ENCODE data around the gene PCED1A. TPM values are rescaled to one million over a fixed set of nuclear protein-coding genes. Genes with fewer than 3 reads are reported as not detected.

PCED1A gene
- total RNA-seq, 2 experiments from 2014 or later: 39.9 to 43.3 TPM

- no peaks in the 10 kb centered on the region for H3K36me3 Mint-ChIP-seq
- no peak overlapping the region for H3K4me3 Mint-ChIP-seq
- no peak for DNase-seq
- H3K4me1 Mint-ChIP-seq: peaks cover 6% of the 10 kb centered on the region
- POLR2A ChIA-PET: no interaction called here
- ATAC-seq (ENCODE audit: low read depth): no peak
- H3K27me3 Mint-ChIP-seq: peaks cover 28% of the 10 kb centered on the region
- no peaks in the 10 kb centered on the region for H3K9me3 Mint-ChIP-seq
- no peak overlapping the region for H3K27ac Mint-ChIP-seq
Observed at GRCh38 chr20:2794202-2794748, 46.2 kb downstream of the PCED1A start.

- Mint-ChIP-seq H3K9me3 (no peaks in the 10 kb centered on the region), H3K27me3 (peaks cover 26% of the 10 kb centered on the region), H3K27ac (no peak overlapping the region)
Observed at GRCh38 chr20:2793471-2793870, 47.0 kb downstream of the PCED1A start.

More at GRCh38 chr20:2793471-2793870, 47.0 kb downstream of the PCED1A start:
- Mint-ChIP-seq H3K4me3 (no peak overlapping the region), H3K4me1 (peaks cover 3% of the 10 kb centered on the region), H3K36me3 (no peaks in the 10 kb centered on the region)
- POLR2A ChIA-PET: no interaction called here
- DNase-seq: no peak
- no peak for ATAC-seq (ENCODE audit: low read depth)

Other genes with a start within 250 kb of the PCED1A start
- gene NOP56, start 188.0 kb downstream of the PCED1A start, total RNA-seq: 100 to 1,000 TPM; 322 to 330 TPM
- gene IDH3B, start 176.4 kb downstream of the PCED1A start, total RNA-seq: 10 to 100 TPM; 95.8 to 96.7 TPM
- gene EBF4, start 147.9 kb downstream of the PCED1A start, total RNA-seq: 1 to 10 TPM in 1 of 2 experiments, under 1 TPM in 1; 0.99 to 2.4 TPM
- gene CPXM1, start 40.0 kb downstream of the PCED1A start, total RNA-seq: under 1 TPM; 0.25 to 0.31 TPM
- not detected for gene C20orf141, start 25.7 kb downstream of the PCED1A start, total RNA-seq
- not detected for gene TMEM239, start 24.3 kb downstream of the PCED1A start, total RNA-seq
- gene VPS16, start 90 bp upstream of the PCED1A start, total RNA-seq: 10 to 100 TPM; 54.6 to 56.7 TPM
- 10 to 100 TPM; 68.1 to 68.8 TPM for gene PTPRA, start 32.8 kb upstream of the PCED1A start, total RNA-seq
- 1 to 10 TPM in 1 of 2 experiments, under 1 TPM in 1; 0.85 to 1.6 TPM for gene GNRH2, start 203.0 kb upstream of the PCED1A start, total RNA-seq
- 10 to 100 TPM; 30.4 to 32.6 TPM for gene MRPS26, start 205.4 kb upstream of the PCED1A start, total RNA-seq
- under 1 TPM; 0.68 to 0.89 TPM for gene OXT, start 231.0 kb upstream of the PCED1A start, total RNA-seq
- gene AVP, start 244.1 kb upstream of the PCED1A start, total RNA-seq: not detected